ENCODE data around the gene OTOS. TPM values are rescaled to one million over a fixed set of nuclear protein-coding genes. Genes with fewer than 3 reads are reported as not detected.

The OTOS gene
- total RNA-seq, 4 donors from 2014 or later, result not detected

DNA sequence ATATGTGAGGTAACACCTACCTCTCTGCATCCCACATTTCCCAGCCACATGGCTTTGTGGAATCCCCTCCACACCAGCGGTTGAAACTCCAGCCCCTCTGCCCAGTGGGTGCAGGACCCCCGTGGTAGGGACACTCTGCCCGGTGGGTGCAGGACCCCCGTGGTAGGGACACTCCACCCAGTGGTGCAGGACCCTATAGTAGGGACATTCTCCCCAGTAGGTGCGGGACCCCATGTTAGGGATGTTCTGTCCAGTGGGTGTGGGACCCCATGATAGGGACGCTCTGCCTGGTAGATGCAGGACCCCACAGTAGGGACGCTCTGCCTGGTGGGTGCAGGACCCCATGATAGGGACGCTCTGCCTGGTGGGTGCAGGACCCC lies 15.8 kb downstream of the OTOS start:
- DNase-seq, result no peak
- H3K4me1 ChIP-seq, result peaks cover 12 to 15% of the 10 kb centered on the region in 2 donors
- no peaks in the 10 kb centered on the region for H3K27me3 ChIP-seq
- H3K27ac ChIP-seq, result no peak overlapping the region
- no peak overlapping the region for H3K4me3 ChIP-seq
- no peak for ATAC-seq
- TF ChIP-seq, protein P1, sequence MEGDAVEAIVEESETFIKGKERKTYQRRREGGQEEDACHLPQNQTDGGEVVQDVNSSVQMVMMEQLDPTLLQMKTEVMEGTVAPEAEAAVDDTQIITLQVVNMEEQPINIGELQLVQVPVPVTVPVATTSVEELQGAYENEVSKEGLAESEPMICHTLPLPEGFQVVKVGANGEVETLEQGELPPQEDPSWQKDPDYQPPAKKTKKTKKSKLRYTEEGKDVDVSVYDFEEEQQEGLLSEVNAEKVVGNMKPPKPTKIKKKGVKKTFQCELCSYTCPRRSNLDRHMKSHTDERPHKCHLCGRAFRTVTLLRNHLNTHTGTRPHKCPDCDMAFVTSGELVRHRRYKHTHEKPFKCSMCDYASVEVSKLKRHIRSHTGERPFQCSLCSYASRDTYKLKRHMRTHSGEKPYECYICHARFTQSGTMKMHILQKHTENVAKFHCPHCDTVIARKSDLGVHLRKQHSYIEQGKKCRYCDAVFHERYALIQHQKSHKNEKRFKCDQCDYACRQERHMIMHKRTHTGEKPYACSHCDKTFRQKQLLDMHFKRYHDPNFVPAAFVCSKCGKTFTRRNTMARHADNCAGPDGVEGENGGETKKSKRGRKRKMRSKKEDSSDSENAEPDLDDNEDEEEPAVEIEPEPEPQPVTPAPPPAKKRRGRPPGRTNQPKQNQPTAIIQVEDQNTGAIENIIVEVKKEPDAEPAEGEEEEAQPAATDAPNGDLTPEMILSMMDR (IDR thresholded peaks at IDR 0.05 in 4 of 5, conservative IDR thresholded peaks at IDR 0.05 in 1 of 5), result no peak
- TF ChIP-seq POLR2A (IDR thresholded peaks at IDR 0.05), result no peak
- in situ Hi-C loops (cut with MboI; ENCODE audit: low sequenced_read_pairs in 4 of 4) (loop anchor here in 1 of 4 donors (25.0 kb wide), 1 partner anchor 1087 kb away; no protein-coding TSS in a partner anchor), intact Hi-C loops (cut with DNase I; ENCODE audit: low total_unique reads) (no loop called here)
- peaks cover 0 to 6% of the 10 kb centered on the region in 2 donors for H3K36me3 ChIP-seq
- H3K9me3 ChIP-seq, result no peaks in the 10 kb centered on the region

DNA sequence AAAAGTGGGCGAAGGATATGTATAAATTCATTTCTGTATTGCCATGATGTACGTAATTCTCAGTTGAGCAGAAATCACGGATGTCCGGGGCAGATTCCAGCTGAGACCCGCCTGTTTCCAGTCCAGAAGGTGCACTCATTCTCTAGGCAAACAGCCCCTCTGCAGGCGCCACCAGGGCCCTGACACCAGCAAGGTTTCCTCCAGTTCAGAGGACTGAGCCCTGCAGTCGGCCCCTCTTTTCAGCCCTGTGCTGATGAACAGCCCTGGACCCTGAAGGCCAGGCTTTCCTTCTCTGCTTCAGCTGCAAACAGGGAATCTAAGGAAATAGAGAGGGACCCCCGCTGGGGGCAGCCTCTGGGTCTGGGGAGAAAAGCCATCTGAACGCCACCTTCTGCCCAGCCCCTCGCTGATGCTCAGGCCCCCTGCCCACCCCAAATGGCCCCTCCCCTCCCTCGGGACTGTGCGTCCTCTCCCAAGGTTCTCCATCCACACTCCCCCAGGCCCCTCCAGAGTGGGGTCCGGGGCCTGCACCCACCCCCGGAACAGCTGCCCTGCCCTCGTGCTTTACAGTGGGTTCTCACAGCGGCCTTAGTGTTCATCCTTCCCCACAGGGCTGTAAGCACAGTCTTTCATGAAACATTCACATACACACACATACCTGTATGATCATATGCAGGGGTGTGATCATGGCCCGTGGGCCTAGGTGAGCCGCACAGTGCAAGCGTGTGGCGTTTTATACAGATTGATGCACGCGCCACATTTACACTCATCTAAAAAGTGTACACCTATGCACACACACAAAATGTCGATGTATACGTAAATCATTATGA lies 16.4 kb downstream of the OTOS start:
- Histone ChIP-seq H3K36me3 (no peaks in the 10 kb centered on the region), H3K27me3 (no peaks in the 10 kb centered on the region), H3K27ac (no peak overlapping the region), H3K9me3 (no peaks in the 10 kb centered on the region), H3K4me3 (no peak overlapping the region), H3K4me1 (peaks cover 12 to 13% of the 10 kb centered on the region in 2 donors)
- intact Hi-C loops (cut with DNase I; ENCODE audit: low total_unique reads) (no loop called here), in situ Hi-C loops (cut with MboI; ENCODE audit: low sequenced_read_pairs in 4 of 4) (no loop called here)
- DNase-seq (no peak), ATAC-seq (no peak)
- TF ChIP-seq POLR2A (IDR thresholded peaks at IDR 0.05), result no peak
- TF ChIP-seq, protein P1 (IDR thresholded peaks at IDR 0.05 in 4 of 5, conservative IDR thresholded peaks at IDR 0.05 in 1 of 5), result no peak

DNA sequence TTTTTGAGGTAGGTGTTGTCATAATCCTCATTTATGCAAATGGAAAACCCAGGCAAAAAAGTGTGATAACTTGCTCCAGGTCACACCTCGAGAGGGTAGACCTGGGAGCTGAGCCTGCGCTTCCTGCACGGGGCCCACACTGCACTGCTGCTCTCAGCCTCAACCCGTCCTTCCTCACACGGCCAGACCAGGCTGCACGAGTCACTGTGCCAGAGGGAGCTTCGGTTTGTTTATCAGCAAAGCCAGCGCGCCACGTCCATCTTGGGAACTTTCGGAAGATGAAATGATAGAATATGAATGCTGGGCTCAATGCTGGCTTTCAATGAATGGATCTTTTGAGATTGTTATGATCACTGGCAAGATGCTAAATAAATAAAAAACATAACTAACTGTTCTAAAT lies 18.8 kb downstream of the OTOS start:
- intact Hi-C loops (cut with DNase I; ENCODE audit: low total_unique reads), result no loop called here
- in situ Hi-C loops (cut with MboI; ENCODE audit: low sequenced_read_pairs in 4 of 4), result no loop called here
- DNase-seq, result no peak
- Histone ChIP-seq H3K4me1 (no peaks in the 10 kb centered on the region), H3K27ac (no peak overlapping the region), H3K36me3 (no peaks in the 10 kb centered on the region), H3K9me3 (no peaks in the 10 kb centered on the region), H3K27me3 (no peaks in the 10 kb centered on the region), H3K4me3 (no peak overlapping the region)
- no peak for TF ChIP-seq POLR2A (IDR thresholded peaks at IDR 0.05)
- TF ChIP-seq, protein P1 (IDR thresholded peaks at IDR 0.05 in 4 of 5, conservative IDR thresholded peaks at IDR 0.05 in 1 of 5), result no peak
- no peak for ATAC-seq

DNA sequence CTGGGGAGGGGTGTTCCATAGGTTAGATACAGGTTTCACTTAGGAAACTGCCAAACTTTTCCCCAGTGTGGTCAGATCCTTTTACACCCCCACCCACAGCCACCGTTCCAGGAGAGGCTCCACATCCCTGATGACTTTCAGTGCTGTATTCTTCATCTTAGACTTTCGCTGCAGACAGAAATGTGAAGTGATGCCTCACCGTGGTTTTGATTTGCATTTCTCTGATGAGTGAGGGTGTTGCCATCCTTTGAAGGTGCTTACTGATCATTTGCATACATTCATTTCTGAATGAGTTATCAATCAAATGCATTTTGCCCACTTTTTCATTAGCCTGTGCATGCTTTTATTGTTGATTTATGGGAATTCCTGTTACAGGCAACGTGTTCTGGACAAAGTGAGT lies 19.3 kb downstream of the OTOS start:
- H3K27me3 ChIP-seq, result no peaks in the 10 kb centered on the region
- TF ChIP-seq, protein P1 (IDR thresholded peaks at IDR 0.05 in 4 of 5, conservative IDR thresholded peaks at IDR 0.05 in 1 of 5), result no peak
- TF ChIP-seq POLR2A (IDR thresholded peaks at IDR 0.05), result no peak
- H3K9me3 ChIP-seq, result no peaks in the 10 kb centered on the region
- H3K4me1 ChIP-seq, result no peaks in the 10 kb centered on the region
- no peaks in the 10 kb centered on the region for H3K36me3 ChIP-seq
- no peak for DNase-seq
- no peak overlapping the region for H3K4me3 ChIP-seq
- H3K27ac ChIP-seq, result no peak overlapping the region
- intact Hi-C loops (cut with DNase I; ENCODE audit: low total_unique reads) (no loop called here), in situ Hi-C loops (cut with MboI; ENCODE audit: low sequenced_read_pairs in 4 of 4) (no loop called here)
- no peak for ATAC-seq

Measured in gastrocnemius medialis (tissue), 4 donors.